Mononuclear cell (primary cell): ENCODE measurements around the gene GALR3. TPM values are rescaled to one million over a fixed set of nuclear protein-coding genes. Genes with fewer than 3 reads are reported as not detected.
A peak's percentile ranks its signal among the peaks of the same experiment; 100 is the strongest.
"Not testable (repeated sequence)": the region's sequence is repeated elsewhere in the genome, so short reads cannot be mapped to it uniquely, and the experiment has no call there.

Experiments used
- H3K27me3 ChIP-seq: 2 replicates; pipeline ENCODE4 v1.6.0; 2011; ENCODE audit warnings: low read length, control low read depth; ENCODE audit not compliant: insufficient read depth
- H3K4me1 ChIP-seq: 2 replicates; pipeline ENCODE4 v1.5.1; 2011; ENCODE audit warnings: mild to moderate bottlenecking, low read length, control low read depth; ENCODE audit not compliant: insufficient read depth
- H3K4me3 ChIP-seq: 2 replicates; pipeline ENCODE4 v1.5.1; 2011; ENCODE audit warnings: mild to moderate bottlenecking, low read length, moderate library complexity
- H3K9me3 ChIP-seq: 2 replicates; pipeline ENCODE4 v1.5.1; 2011; ENCODE audit warnings: low read depth, mild to moderate bottlenecking, control low read depth, low read length
- total RNA-seq: library from RNA; depleted of rRNA; stranded (reverse); fragments of >200 nt; gene quantifications from one replicate; pipeline ENCODE4 v1.2.3, GENCODE V29; 2012

Gene GALR3
- total RNA-seq, 1 donor: not detected

DNA sequence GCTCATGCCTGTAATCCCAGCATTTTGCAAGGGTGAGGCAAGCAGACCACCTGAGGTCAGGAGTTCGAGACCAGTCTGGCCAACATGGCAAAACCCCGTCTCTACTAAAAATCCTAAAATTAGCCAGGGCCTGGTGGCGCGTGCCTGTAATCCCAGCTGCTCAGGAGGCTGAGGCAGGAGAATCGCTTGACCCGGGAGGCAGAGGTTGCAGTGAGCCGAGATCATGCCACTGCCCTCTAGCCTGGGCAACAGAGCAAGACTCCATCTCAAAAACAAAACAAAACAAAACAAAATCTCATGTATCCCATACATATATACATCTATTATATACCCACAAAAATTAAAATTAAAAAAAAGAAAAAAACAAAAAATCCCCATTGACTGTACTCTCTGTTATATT is 25.9 kb upstream of the GALR3 start:
- not testable (repeated sequence) for H3K4me3 ChIP-seq, H3K27me3 ChIP-seq, H3K4me1 ChIP-seq, H3K9me3 ChIP-seq

- H3K4me3 ChIP-seq: no peak overlapping the region
- H3K9me3 ChIP-seq: no peaks in the 10 kb centered on the region
- peaks cover 12% of the 10 kb centered on the region for H3K4me1 ChIP-seq
- peaks cover 11% of the 10 kb centered on the region for H3K27me3 ChIP-seq
Measured at GRCh38 chr22:37797874-37798500, 25.2 kb upstream of the GALR3 start.

DNA sequence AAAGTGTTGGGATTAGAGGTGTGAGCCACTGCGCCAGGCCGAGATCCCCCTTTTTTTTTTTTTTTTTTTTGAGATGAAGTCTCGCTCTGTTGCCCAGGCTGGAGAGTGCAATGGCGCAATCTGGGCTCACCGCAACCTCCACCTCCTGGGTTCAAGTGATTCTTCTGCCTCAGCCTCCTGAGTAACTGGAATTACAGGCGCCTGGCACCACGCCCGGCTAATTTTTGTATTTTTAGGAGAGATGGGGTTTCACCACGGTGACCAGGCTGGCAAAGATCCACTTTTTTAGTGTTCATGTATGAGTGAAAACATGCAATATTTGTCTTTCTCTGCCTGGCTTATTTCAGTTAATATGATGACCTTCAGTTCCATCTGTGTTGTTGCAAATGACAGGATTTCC is 23.2 kb upstream of the GALR3 start:
- not testable (repeated sequence) for H3K4me3 ChIP-seq, H3K9me3 ChIP-seq
- H3K27me3 ChIP-seq: peaks cover 21% of the 10 kb centered on the region
- H3K4me1 ChIP-seq: peaks cover 28% of the 10 kb centered on the region

GRCh38 chr22:37801946-37802309 is 21.3 kb upstream of the GALR3 start:
- Histone ChIP-seq H3K9me3 (no peaks in the 10 kb centered on the region), H3K4me1 (peaks cover 47% of the 10 kb centered on the region), H3K4me3 (peak overlapping the region; percentile 31), H3K27me3 (peaks cover 37% of the 10 kb centered on the region)

DNA sequence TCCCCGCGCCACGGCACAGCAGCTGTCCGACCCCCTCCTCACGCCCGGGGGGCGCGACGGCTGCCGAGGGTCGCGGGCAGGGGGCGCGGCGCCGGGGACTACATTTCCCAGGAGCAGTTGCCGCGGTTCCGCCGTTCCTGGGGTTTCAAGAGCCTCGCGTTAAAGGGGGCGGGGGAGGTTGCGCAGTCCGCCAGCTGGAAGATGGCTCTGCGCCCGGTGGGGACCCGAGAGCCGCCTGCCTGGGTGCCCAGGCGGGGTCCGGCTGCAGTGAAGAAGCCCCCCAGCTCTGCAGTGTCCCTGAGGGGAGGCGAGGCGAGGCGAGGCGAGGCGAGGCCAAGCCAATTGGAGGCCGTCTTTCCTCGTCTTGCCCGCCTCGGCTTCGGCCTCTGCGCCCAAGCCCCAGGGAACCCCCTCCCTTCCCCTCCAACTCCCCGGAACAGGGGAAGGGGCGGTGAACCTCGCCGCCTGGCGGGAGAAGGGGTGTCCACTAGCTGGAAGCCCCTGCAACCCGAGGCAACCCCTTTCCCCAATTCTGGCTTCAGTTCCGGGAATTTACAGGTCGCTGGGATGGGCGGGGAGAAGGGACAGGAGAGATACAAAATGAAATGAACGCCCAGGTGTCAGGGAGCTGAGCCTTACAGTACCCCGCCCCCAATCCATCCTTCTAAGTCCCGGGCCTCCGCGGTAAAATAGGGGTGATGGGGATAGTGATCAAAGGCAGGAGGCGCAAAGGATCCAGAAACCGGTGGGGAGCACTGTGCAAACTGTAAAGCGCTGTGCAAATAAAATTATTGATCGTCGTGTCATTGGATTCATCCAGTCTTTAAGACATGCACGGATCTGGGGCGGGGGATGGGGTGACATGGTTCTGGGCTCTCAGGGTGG is 20.6 kb upstream of the GALR3 start:
- H3K27me3 ChIP-seq: peaks cover 37% of the 10 kb centered on the region
- no peaks in the 10 kb centered on the region for H3K9me3 ChIP-seq
- peak overlapping the region; percentile 31 for H3K4me3 ChIP-seq
- peaks cover 52% of the 10 kb centered on the region for H3K4me1 ChIP-seq

GRCh38 chr22:37803195-37803638 is 20.0 kb upstream of the GALR3 start:
- peaks cover 42% of the 10 kb centered on the region for H3K27me3 ChIP-seq
- H3K4me3 ChIP-seq: no peak overlapping the region
- peaks cover 59% of the 10 kb centered on the region for H3K4me1 ChIP-seq
- no peaks in the 10 kb centered on the region for H3K9me3 ChIP-seq

GRCh38 chr22:37803639-37804351 is 19.4 kb upstream of the GALR3 start:
- Histone ChIP-seq H3K4me1 (peaks cover 63% of the 10 kb centered on the region), H3K9me3 (no peaks in the 10 kb centered on the region), H3K4me3 (no peak overlapping the region), H3K27me3 (peaks cover 45% of the 10 kb centered on the region)

GRCh38 chr22:37804352-37804880 is 18.8 kb upstream of the GALR3 start:
- Histone ChIP-seq H3K4me3 (peak overlapping the region; percentile 43), H3K9me3 (no peaks in the 10 kb centered on the region), H3K27me3 (peaks cover 51% of the 10 kb centered on the region), H3K4me1 (peaks cover 68% of the 10 kb centered on the region)

GRCh38 chr22:37804881-37805809 is 18.0 kb upstream of the GALR3 start:
- Histone ChIP-seq H3K27me3 (peaks cover 52% of the 10 kb centered on the region), H3K4me3 (peak overlapping the region; percentile 43), H3K4me1 (peaks cover 68% of the 10 kb centered on the region), H3K9me3 (no peaks in the 10 kb centered on the region)

GRCh38 chr22:37805810-37806277 is 17.3 kb upstream of the GALR3 start:
- Histone ChIP-seq H3K4me3 (peak overlapping the region; percentile 43), H3K27me3 (peaks cover 52% of the 10 kb centered on the region)

GRCh38 chr22:37806409-37807333 is 16.5 kb upstream of the GALR3 start:
- Histone ChIP-seq H3K27me3 (peaks cover 49% of the 10 kb centered on the region), H3K9me3 (no peaks in the 10 kb centered on the region), H3K4me1 (peaks cover 68% of the 10 kb centered on the region), H3K4me3 (peak overlapping the region; percentile 43)

More at GRCh38 chr22:37805810-37806277, 17.3 kb upstream of the GALR3 start:
- Histone ChIP-seq H3K9me3 (no peaks in the 10 kb centered on the region), H3K4me1 (peaks cover 68% of the 10 kb centered on the region)

- Histone ChIP-seq H3K4me3 (peak within 1 kb of the TSS; percentile 43), H3K9me3 (no peaks in the 10 kb centered on the region), H3K27me3 (peaks cover 44% of the 10 kb centered on the region), H3K4me1 (peaks cover 60% of the 10 kb centered on the region)
Measured at GRCh38 chr22:37807410-37808293, 15.5 kb upstream of the GALR3 start, which contains the start of gene GCAT. TSS of gene GCAT (plus strand) at chr22:37807934. CDS start at chr22:37807968, 34 bp downstream.
